HepG2 (cell line): Measurements from ENCODE around the gene LRTM2. TPM values are rescaled to one million over a fixed set of nuclear protein-coding genes. Genes with fewer than 3 reads are reported as not detected.

Experiments
- AHDC1 ChIP-seq: sonication (generic); formaldehyde crosslinking; IDR thresholded peaks from 2 replicates; pipeline ENCODE4 v1.5.1; 2020; ENCODE audit warnings: mild to moderate bottlenecking, missing genetic modification reagents, borderline replicate concordance
- BATF2 ChIP-seq: sonication (generic); formaldehyde crosslinking; IDR thresholded peaks from 2 replicates; pipeline ENCODE4 v1.8.0; 2022; ENCODE audit warnings: mild to moderate bottlenecking, missing genetic modification reagents, moderate library complexity
- DRAP1 ChIP-seq: IDR thresholded peaks from 2 replicates; pipeline ENCODE4 v1.6.1; 2016; ENCODE audit warnings: missing genetic modification reagents, missing compliant biosample characterization
- ETV5 ChIP-seq: IDR thresholded peaks from 2 replicates; pipeline ENCODE4 v1.6.1; 2018; ENCODE audit warnings: missing biosample characterization, missing genetic modification reagents, inconsistent platforms, borderline replicate concordance
- FOXM1 ChIP-seq: sonication (generic); formaldehyde crosslinking; IDR thresholded peaks from 2 replicates; pipeline ENCODE4 v1.5.0; 2020; ENCODE audit warnings: missing genetic modification reagents
- JUN ChIP-seq: sonication (generic); formaldehyde crosslinking; IDR thresholded peaks from 2 replicates; pipeline ENCODE4 v1.4.0; 2020; ENCODE audit warnings: mild to moderate bottlenecking, missing genetic modification reagents
- RFXAP ChIP-seq: sonication (generic); formaldehyde crosslinking; IDR thresholded peaks from 2 replicates; pipeline ENCODE4 v1.4.0; 2020; ENCODE audit warnings: missing genetic modification reagents, borderline replicate concordance
- SMARCC2 ChIP-seq: fragments of 450-650 bp; IDR thresholded peaks from 2 replicates; pipeline ENCODE4 v1.6.1; 2017; ENCODE audit warnings: antibody characterized with exemption, mild to moderate bottlenecking
- UBTF ChIP-seq: sonication (generic); formaldehyde crosslinking; IDR thresholded peaks from 2 replicates; pipeline ENCODE4 v1.4.0; 2020; ENCODE audit warnings: mild to moderate bottlenecking, missing genetic modification reagents
- XRCC5 ChIP-seq: fragments of 200-400 bp; formaldehyde crosslinking; optimal IDR thresholded peaks from 2 replicates; pipeline ENCODE3; 2017; ENCODE audit warnings: mild to moderate bottlenecking, low read length
- ZNF20 ChIP-seq: sonication (generic); formaldehyde crosslinking; IDR thresholded peaks from 2 replicates; pipeline ENCODE4 v1.4.0; 2020; ENCODE audit warnings: mild to moderate bottlenecking, moderate library complexity, missing genetic modification reagents
- ZNF556 ChIP-seq: sonication (generic); formaldehyde crosslinking; IDR thresholded peaks from 2 replicates; pipeline ENCODE4 v1.4.0; 2020; ENCODE audit warnings: mild to moderate bottlenecking, missing genetic modification reagents, borderline replicate concordance
- ZNF687 ChIP-seq: sonication (generic); formaldehyde crosslinking; IDR thresholded peaks from 2 replicates; pipeline ENCODE4 v1.5.1; 2020; ENCODE audit warnings: mild to moderate bottlenecking, missing genetic modification reagents, moderate library complexity
- ZNF691 ChIP-seq: sonication (generic); formaldehyde crosslinking; IDR thresholded peaks from 2 replicates; pipeline ENCODE4 v1.4.0; 2020; ENCODE audit warnings: missing genetic modification reagents, low read depth, mild to moderate bottlenecking, borderline replicate concordance
- polyA plus RNA-seq, 8 experiments: library from polyadenylated mRNA; depleted of rRNA in 3 of 8; stranded (reverse) in 7 of 8; unstranded in 1 of 8; fragments of >200 nt; fragmentation: Illumina TruSeq in 4 of 8; extraction: Trizol in 4 of 8; gene quantifications; 2 replicates each; pipeline versions ENCODE4 v1.2.1 to v1.2.3, GENCODE V29; 2011 to 2016; ENCODE audit warnings: low read depth in 4 of 8, missing spikeins in 1 of 8, mixed read lengths in 1 of 8; ENCODE audit not compliant: insufficient read depth in 1 of 8
- total RNA-seq, 5 experiments: library from RNA; depleted of rRNA; stranded (reverse); fragments of >200 nt; fragmentation: Illumina TruSeq; extraction: Trizol; gene quantifications; 2 replicates each; pipeline ENCODE4 v1.2.3, GENCODE V29; 2016; ENCODE audit warnings: low read depth in 1 of 5

LRTM2 gene
- total and polyA plus RNA-seq, 2 of the 13 experiments (the other 11 are each of a cell fraction or from before 2014, with no cell fraction given), result 0.09 TPM; not detected in 1

GRCh38 chr12:1791104-1791841, 29.1 kb upstream of the LRTM2 start (continued):
- TF ChIP-seq UBTF (CRISPR knock-in tag) (no peak), FOXM1 (CRISPR knock-in tag) (no peak), RFXAP (CRISPR knock-in tag) (no peak), SMARCC2 (no peak), ETV5 (no peak), DRAP1 (CRISPR knock-in tag) (no peak), ZNF20 (CRISPR knock-in tag) (no peak), ZNF687 (CRISPR knock-in tag) (peak; percentile 25), ZNF556 (no peak), ZNF691 (CRISPR knock-in tag) (0 out of 2 replicates have a peak, but pooled peaks have one; percentile 3), AHDC1 (CRISPR knock-in tag) (no peak), JUN (no peak), BATF2 (CRISPR knock-in tag) (no peak), XRCC5 (no peak)
